Measurements from ENCODE around the gene CPNE5.
"Not testable (repeated sequence)": the region's sequence is repeated elsewhere in the genome, so short reads cannot be mapped to it uniquely, and the experiment has no call there.

DNA sequence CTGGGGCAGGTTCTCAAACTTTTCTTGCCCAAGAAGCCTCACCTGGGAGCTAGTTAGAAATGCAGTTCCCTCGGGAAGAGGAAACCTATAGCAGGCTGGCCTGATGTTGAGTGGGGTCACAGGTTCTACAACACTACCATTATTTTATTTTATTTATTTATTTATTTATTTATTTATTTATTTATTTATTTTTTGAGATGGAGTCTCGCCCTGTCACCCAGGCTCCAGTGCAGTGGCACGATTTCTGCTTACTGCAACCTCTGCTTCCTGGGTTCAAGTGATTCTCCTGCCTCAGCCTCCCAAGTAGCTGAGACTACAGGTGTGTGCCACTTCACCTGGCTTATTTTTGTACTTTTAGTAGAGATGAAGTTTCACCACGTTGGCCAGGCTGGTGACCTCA, 115.3 kb downstream of the CPNE5 start:
- TF ChIP-seq, protein P1, sequence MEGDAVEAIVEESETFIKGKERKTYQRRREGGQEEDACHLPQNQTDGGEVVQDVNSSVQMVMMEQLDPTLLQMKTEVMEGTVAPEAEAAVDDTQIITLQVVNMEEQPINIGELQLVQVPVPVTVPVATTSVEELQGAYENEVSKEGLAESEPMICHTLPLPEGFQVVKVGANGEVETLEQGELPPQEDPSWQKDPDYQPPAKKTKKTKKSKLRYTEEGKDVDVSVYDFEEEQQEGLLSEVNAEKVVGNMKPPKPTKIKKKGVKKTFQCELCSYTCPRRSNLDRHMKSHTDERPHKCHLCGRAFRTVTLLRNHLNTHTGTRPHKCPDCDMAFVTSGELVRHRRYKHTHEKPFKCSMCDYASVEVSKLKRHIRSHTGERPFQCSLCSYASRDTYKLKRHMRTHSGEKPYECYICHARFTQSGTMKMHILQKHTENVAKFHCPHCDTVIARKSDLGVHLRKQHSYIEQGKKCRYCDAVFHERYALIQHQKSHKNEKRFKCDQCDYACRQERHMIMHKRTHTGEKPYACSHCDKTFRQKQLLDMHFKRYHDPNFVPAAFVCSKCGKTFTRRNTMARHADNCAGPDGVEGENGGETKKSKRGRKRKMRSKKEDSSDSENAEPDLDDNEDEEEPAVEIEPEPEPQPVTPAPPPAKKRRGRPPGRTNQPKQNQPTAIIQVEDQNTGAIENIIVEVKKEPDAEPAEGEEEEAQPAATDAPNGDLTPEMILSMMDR (IDR thresholded peaks at IDR 0.05) = not testable (repeated sequence)
- not testable (repeated sequence) for TF ChIP-seq POLR2A, POLR2AphosphoS5 (IDR thresholded peaks at IDR 0.05)

Measured in sigmoid colon (tissue), 4 donors.